ENCODE measurements around the gene CD4. TPM values are rescaled to one million over a fixed set of nuclear protein-coding genes. Genes with fewer than 3 reads are reported as not detected.

Gene CD4
- total and polyA plus RNA-seq, 10 of the 15 experiments (the other 5 are each of a cell fraction or from before 2014, with no cell fraction given) = 0.24 to 1.6 (median 0.69) TPM

DNA sequence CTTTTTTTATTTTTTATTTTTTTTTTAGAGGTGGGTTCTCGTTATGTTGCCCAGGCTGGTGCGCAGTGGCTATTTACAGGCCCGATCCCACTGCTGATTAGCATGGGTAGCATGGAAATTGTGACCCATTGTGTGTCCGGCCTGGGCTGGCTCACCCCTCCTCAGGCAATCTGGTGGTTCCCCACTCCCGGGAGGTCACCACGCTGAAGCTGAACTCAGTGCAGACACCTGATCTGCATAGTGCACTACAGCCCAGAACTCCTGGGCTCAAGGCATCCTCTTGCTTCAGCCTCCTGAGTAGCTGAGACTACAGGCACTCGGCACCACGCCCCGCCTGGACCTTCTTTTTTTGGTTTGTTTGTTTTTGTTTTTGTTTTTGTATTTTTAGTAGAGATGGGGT, 5.5 kb upstream of the CD4 start (continued):
- TF ChIP-seq, protein P1, sequence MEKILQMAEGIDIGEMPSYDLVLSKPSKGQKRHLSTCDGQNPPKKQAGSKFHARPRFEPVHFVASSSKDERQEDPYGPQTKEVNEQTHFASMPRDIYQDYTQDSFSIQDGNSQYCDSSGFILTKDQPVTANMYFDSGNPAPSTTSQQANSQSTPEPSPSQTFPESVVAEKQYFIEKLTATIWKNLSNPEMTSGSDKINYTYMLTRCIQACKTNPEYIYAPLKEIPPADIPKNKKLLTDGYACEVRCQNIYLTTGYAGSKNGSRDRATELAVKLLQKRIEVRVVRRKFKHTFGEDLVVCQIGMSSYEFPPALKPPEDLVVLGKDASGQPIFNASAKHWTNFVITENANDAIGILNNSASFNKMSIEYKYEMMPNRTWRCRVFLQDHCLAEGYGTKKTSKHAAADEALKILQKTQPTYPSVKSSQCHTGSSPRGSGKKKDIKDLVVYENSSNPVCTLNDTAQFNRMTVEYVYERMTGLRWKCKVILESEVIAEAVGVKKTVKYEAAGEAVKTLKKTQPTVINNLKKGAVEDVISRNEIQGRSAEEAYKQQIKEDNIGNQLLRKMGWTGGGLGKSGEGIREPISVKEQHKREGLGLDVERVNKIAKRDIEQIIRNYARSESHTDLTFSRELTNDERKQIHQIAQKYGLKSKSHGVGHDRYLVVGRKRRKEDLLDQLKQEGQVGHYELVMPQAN (conservative IDR thresholded peaks at IDR 0.05) = no peak
- TF ChIP-seq, protein P2, sequence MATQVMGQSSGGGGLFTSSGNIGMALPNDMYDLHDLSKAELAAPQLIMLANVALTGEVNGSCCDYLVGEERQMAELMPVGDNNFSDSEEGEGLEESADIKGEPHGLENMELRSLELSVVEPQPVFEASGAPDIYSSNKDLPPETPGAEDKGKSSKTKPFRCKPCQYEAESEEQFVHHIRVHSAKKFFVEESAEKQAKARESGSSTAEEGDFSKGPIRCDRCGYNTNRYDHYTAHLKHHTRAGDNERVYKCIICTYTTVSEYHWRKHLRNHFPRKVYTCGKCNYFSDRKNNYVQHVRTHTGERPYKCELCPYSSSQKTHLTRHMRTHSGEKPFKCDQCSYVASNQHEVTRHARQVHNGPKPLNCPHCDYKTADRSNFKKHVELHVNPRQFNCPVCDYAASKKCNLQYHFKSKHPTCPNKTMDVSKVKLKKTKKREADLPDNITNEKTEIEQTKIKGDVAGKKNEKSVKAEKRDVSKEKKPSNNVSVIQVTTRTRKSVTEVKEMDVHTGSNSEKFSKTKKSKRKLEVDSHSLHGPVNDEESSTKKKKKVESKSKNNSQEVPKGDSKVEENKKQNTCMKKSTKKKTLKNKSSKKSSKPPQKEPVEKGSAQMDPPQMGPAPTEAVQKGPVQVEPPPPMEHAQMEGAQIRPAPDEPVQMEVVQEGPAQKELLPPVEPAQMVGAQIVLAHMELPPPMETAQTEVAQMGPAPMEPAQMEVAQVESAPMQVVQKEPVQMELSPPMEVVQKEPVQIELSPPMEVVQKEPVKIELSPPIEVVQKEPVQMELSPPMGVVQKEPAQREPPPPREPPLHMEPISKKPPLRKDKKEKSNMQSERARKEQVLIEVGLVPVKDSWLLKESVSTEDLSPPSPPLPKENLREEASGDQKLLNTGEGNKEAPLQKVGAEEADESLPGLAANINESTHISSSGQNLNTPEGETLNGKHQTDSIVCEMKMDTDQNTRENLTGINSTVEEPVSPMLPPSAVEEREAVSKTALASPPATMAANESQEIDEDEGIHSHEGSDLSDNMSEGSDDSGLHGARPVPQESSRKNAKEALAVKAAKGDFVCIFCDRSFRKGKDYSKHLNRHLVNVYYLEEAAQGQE (IDR thresholded peaks at IDR 0.05; ENCODE audit: low read depth, low read length) = no peak
- TF ChIP-seq RELA (IDR thresholded peaks at IDR 0.05; ENCODE audit: borderline replicate concordance, partially characterized antibody) = no peak
- TF ChIP-seq, protein P3, sequence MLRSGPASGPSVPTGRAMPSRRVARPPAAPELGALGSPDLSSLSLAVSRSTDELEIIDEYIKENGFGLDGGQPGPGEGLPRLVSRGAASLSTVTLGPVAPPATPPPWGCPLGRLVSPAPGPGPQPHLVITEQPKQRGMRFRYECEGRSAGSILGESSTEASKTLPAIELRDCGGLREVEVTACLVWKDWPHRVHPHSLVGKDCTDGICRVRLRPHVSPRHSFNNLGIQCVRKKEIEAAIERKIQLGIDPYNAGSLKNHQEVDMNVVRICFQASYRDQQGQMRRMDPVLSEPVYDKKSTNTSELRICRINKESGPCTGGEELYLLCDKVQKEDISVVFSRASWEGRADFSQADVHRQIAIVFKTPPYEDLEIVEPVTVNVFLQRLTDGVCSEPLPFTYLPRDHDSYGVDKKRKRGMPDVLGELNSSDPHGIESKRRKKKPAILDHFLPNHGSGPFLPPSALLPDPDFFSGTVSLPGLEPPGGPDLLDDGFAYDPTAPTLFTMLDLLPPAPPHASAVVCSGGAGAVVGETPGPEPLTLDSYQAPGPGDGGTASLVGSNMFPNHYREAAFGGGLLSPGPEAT (IDR thresholded peaks at IDR 0.05; ENCODE audit: low read depth) = no peak
- TF ChIP-seq, protein P4, sequence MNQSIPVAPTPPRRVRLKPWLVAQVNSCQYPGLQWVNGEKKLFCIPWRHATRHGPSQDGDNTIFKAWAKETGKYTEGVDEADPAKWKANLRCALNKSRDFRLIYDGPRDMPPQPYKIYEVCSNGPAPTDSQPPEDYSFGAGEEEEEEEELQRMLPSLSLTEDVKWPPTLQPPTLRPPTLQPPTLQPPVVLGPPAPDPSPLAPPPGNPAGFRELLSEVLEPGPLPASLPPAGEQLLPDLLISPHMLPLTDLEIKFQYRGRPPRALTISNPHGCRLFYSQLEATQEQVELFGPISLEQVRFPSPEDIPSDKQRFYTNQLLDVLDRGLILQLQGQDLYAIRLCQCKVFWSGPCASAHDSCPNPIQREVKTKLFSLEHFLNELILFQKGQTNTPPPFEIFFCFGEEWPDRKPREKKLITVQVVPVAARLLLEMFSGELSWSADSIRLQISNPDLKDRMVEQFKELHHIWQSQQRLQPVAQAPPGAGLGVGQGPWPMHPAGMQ (IDR thresholded peaks at IDR 0.05; ENCODE audit: borderline replicate concordance) = no peak
- no peak for TF ChIP-seq JUND (IDR thresholded peaks at IDR 0.05; ENCODE audit: low read depth, low read length)
- TF ChIP-seq, protein P5, sequence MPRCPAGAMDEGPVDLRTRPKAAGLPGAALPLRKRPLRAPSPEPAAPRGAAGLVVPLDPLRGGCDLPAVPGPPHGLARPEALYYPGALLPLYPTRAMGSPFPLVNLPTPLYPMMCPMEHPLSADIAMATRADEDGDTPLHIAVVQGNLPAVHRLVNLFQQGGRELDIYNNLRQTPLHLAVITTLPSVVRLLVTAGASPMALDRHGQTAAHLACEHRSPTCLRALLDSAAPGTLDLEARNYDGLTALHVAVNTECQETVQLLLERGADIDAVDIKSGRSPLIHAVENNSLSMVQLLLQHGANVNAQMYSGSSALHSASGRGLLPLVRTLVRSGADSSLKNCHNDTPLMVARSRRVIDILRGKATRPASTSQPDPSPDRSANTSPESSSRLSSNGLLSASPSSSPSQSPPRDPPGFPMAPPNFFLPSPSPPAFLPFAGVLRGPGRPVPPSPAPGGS (IDR thresholded peaks at IDR 0.05; ENCODE audit: borderline replicate concordance, insufficient read depth, low read depth, low read length, poor library complexity, severe bottlenecking) = no peak

Data from GM12878 (cell line).